ENCODE results near the gene XYLT1. TPM values are rescaled to one million over a fixed set of nuclear protein-coding genes. Genes with fewer than 3 reads are reported as not detected.

XYLT1 gene
- total and polyA plus RNA-seq, 2 of the 4 experiments (the other 2 are of a cell fraction) = 9.0 to 12.7 TPM

DNA sequence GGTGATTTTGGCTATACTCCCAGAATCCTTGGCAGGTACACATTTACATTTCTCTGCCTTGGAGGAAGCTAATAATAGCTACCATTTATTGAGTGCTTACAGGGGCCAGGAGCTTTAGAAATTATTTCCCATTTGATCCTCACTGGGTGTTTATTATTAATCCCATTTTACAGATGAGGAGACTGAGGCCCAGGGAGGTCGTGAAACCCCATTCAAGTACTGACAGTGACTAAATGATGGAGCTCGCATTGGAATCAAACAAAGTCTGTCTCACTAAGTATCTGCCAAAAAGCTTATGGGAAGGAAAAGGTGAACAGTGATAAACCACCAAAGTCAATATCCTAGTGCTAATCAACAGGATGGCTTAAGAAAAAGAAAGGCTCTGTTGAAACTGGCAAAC is 33.3 kb upstream of the XYLT1 start:
- Histone ChIP-seq H3K4me2 (ENCODE audit: low read depth, low read length) (no peak overlapping the region), H3K27me3 (ENCODE audit: control insufficient read depth, insufficient read depth, low read length) (no peaks in the 10 kb centered on the region), H2AK5ac (ENCODE audit: low read depth, low read length) (no peak overlapping the region), H3K4me1 (ENCODE audit: control insufficient read depth, insufficient read depth, low read length) (peaks cover 2% of the 10 kb centered on the region; the same call in 1 of the 2 replicates), H2BK15ac (ENCODE audit: low read depth, low read length) (no peak overlapping the region), H4K91ac (ENCODE audit: insufficient read depth, low read depth, low read length) (no peak overlapping the region), H3K9me3 (ENCODE audit: control insufficient read depth, insufficient read depth, low read length) (0 out of 2 replicates have a peak, but pooled peaks cover under 1% of the 10 kb centered on the region), H3K4ac (ENCODE audit: low read depth, low read length) (no peak overlapping the region), H4K8ac (ENCODE audit: low read depth in 2 of 2, low read length in 2 of 2) (no peak overlapping the region), H3K9ac (ENCODE audit: low read depth, low read length) (no peak overlapping the region), H3K23ac (ENCODE audit: low read depth, low read length) (no peak overlapping the region), H3K56ac (ENCODE audit: extremely low read depth, insufficient read depth, low read length) (no peak overlapping the region), H2AFZ (replicated peaks; ENCODE audit: low read length, poor library complexity) (no peak overlapping the region), H3K36me3 (ENCODE audit: control insufficient read depth, insufficient read depth, low read length) (no peaks in the 10 kb centered on the region), H2BK5ac (ENCODE audit: low read depth, low read length, poor library complexity, severe bottlenecking) (no peak overlapping the region), H3K27ac (ENCODE audit: insufficient read depth, low read length) (no peak overlapping the region), H4K5ac (ENCODE audit: low read depth, low read length) (no peak overlapping the region), H3K9me1 (ENCODE audit: insufficient read depth, low read length) (no peaks in the 10 kb centered on the region), H3K79me1 (ENCODE audit: low read depth in 1 of 2, low read length in 2 of 2) (no peaks in the 10 kb centered on the region), H2AK9ac (replicated peaks; ENCODE audit: low read depth, low read length, poor library complexity) (no peak overlapping the region), H4K20me1 (ENCODE audit: insufficient read depth, low read length) (no peaks in the 10 kb centered on the region), H2BK20ac (ENCODE audit: low read depth, low read length) (no peak overlapping the region), H3K4me3 (ENCODE audit: insufficient read depth, low read depth, low read length) (no peak overlapping the region), H2BK120ac (ENCODE audit: low read depth, low read length) (no peak overlapping the region), H3K14ac (replicated peaks; ENCODE audit: low read depth, low read length) (no peak overlapping the region), H3K18ac (ENCODE audit: low read depth, low read length) (no peak overlapping the region)
- DNase-seq = no peak
- intact Hi-C loops (cut with micrococcal nuclease) = no loop called here
- dilution Hi-C loops (cut with HindIII; ENCODE audit: low sequenced_read_pairs, unreplicated experiment) = no loop called here
- WGBS, 2 experiments (ENCODE audit: extremely low coverage in 2 of 2, insufficient read length in 1 of 2) = no CpG with 5 or more reads among the region's 2 CpGs
- ChIA-PET POLR2A (ENCODE audit: unreplicated experiment) (no interaction called here), CTCF (interaction anchor here (1.5 kb wide), 1 partner anchor 27 kb away, joined by 3 read pairs; no protein-coding TSS in a partner anchor)
- no peak for ATAC-seq (ENCODE audit: low read depth)
- in situ Hi-C loops (cut with MboI; ENCODE audit: low sequenced_read_pairs) = no loop called here
- no peak for TF ChIP-seq NFE2L2 (IDR thresholded peaks at IDR 0.05; ENCODE audit: low read depth, low read length)
- no peak for TF ChIP-seq CHD1 (IDR thresholded peaks at IDR 0.05; ENCODE audit: low read depth, low read length)
- no peak for TF ChIP-seq ELK1 (IDR thresholded peaks at IDR 0.05; ENCODE audit: borderline replicate concordance, low read depth, low read length)
- no peak for TF ChIP-seq BHLHE40 (IDR thresholded peaks at IDR 0.05; ENCODE audit: low read depth, low read length)
- no peak for TF ChIP-seq FOS (IDR thresholded peaks at IDR 0.05; ENCODE audit: low read depth, low read length)
- no peak for TF ChIP-seq RCOR1 (IDR thresholded peaks at IDR 0.05; ENCODE audit: insufficient replicate concordance, low read length)
- TF ChIP-seq MXI1 (IDR thresholded peaks at IDR 0.05; ENCODE audit: borderline replicate concordance, low read depth, low read length) = no peak
- no peak for TF ChIP-seq MAZ (IDR thresholded peaks at IDR 0.05; ENCODE audit: borderline replicate concordance, low read depth, low read length)
- TF ChIP-seq, protein P1, sequence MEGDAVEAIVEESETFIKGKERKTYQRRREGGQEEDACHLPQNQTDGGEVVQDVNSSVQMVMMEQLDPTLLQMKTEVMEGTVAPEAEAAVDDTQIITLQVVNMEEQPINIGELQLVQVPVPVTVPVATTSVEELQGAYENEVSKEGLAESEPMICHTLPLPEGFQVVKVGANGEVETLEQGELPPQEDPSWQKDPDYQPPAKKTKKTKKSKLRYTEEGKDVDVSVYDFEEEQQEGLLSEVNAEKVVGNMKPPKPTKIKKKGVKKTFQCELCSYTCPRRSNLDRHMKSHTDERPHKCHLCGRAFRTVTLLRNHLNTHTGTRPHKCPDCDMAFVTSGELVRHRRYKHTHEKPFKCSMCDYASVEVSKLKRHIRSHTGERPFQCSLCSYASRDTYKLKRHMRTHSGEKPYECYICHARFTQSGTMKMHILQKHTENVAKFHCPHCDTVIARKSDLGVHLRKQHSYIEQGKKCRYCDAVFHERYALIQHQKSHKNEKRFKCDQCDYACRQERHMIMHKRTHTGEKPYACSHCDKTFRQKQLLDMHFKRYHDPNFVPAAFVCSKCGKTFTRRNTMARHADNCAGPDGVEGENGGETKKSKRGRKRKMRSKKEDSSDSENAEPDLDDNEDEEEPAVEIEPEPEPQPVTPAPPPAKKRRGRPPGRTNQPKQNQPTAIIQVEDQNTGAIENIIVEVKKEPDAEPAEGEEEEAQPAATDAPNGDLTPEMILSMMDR (conservative IDR thresholded peaks at IDR 0.05; ENCODE audit: low read depth, low read length) = no peak
- TF ChIP-seq CEBPB (IDR thresholded peaks at IDR 0.05; ENCODE audit: low read depth, low read length) = no peak
- no TSS peak for BruUV-seq (replicated peaks)
